OCI-LY3 (cell line): ENCODE measurements around the gene COX6B1.

ENCODE experiments used
- H2AFZ ChIP-seq: fragments of 200-600, 300-600 bp; shearing (Covaris generic); 2 replicates; pipeline ENCODE4 v1.6.0; 2014; ENCODE audit warnings: antibody characterized with exemption, low read depth, low read length
- H3K27ac ChIP-seq: fragments of 200-600, 300-600 bp; sonication (generic); 2 replicates; pipeline ENCODE4 v1.5.1; 2014; ENCODE audit warnings: mild to moderate bottlenecking, low read length, moderate library complexity, mixed read lengths
- H3K27me3 ChIP-seq: fragments of 200-600, 300-600 bp; sonication (generic); 2 replicates; pipeline ENCODE4 v1.6.1; 2014; ENCODE audit warnings: low read depth, low read length, mixed read lengths
- H3K36me3 ChIP-seq: fragments of 200-600, 300-600 bp; sonication (generic); replicated peaks from 2 replicates; pipeline ENCODE3; 2014; ENCODE audit warnings: low read depth, low read length, mixed read lengths
- H3K4me1 ChIP-seq: fragments of 300-600, 200-600 bp; sonication (generic); 2 replicates; pipeline ENCODE4 v1.6.1; 2014; ENCODE audit warnings: low read length, mixed read lengths
- H3K4me2 ChIP-seq: fragments of 200-600, 300-600 bp; sonication (generic); 2 replicates; pipeline ENCODE4 v1.6.1; 2014; ENCODE audit warnings: low read length, mixed read lengths
- H3K4me3 ChIP-seq: fragments of 300-600, 200-600 bp; sonication (generic); 2 replicates; pipeline ENCODE4 v1.5.1; 2014; ENCODE audit warnings: antibody characterized with exemption, mild to moderate bottlenecking, low read length, moderate library complexity
- H3K79me2 ChIP-seq: fragments of 300-600, 200-600 bp; shearing (Covaris generic); 2 replicates; pipeline ENCODE4 v1.6.1; 2014; ENCODE audit warnings: mild to moderate bottlenecking, low read length, mixed read lengths
- H3K9ac ChIP-seq: fragments of 300-600, 200-600 bp; shearing (Covaris generic); 2 replicates; pipeline ENCODE4 v1.6.0; 2014; ENCODE audit warnings: mild to moderate bottlenecking, low read length, moderate library complexity
- H3K9me3 ChIP-seq: fragments of 200-600, 300-600 bp; shearing (Covaris generic); 2 replicates; pipeline ENCODE4 v1.6.1; 2014; ENCODE audit warnings: low read length, mixed read lengths; ENCODE audit not compliant: insufficient read depth
- H4K20me1 ChIP-seq: fragments of 200-600, 300-600 bp; sonication (generic); 2 replicates; pipeline ENCODE4 v1.6.1; 2016; ENCODE audit warnings: low read length, mixed read lengths; ENCODE audit not compliant: insufficient read depth
- EZH2phosphoT487 ChIP-seq: fragments of 200-600 bp; shearing (Covaris generic); IDR thresholded peaks from 2 replicates; pipeline ENCODE4 v1.6.1; 2018; ENCODE audit warnings: antibody characterized with exemption, mixed run types, low read depth
- TF ChIP-seq, protein P1 (sequence below): fragments of 200-600, 300-600 bp; sonication (generic); IDR thresholded peaks from 2 replicates; pipeline ENCODE4 v1.5.1; 2014; ENCODE audit warnings: antibody characterized with exemption, low read length, low read depth

The COX6B1 gene

DNA sequence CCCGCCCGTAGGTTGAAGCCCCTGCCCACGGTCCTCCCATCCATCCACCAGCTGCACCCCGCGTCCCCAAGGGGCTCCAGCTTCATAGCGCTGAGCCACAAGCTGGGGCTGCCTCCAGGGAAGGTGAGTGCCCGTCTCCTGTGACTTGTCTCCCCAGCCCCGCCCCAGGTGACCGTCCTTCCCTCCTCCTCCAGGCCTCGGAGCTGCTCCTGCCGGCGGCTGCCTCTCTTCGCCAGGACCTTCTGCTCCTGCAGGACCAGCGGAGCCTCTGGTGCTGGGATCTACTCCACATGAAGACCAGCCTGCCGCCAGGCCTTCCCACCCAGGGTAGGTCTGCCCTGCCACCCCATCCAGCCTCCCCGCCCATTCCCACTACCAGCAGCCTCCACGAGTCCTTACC is 28.1 kb upstream of the COX6B1 start:
- H3K27ac ChIP-seq = no peak overlapping the region
- no peaks in the 10 kb centered on the region for H3K27me3 ChIP-seq
- H3K4me1 ChIP-seq = peaks cover 6% of the 10 kb centered on the region; the same call in 1 of the 2 replicates
- no peak overlapping the region for H3K4me3 ChIP-seq
- H3K4me2 ChIP-seq = no peak overlapping the region
- H3K9ac ChIP-seq = no peak overlapping the region
- peaks cover 38% of the 10 kb centered on the region for H3K36me3 ChIP-seq
- no peaks in the 10 kb centered on the region for H4K20me1 ChIP-seq
- no peaks in the 10 kb centered on the region for H3K9me3 ChIP-seq
- H2AFZ ChIP-seq = no peak overlapping the region
- TF ChIP-seq EZH2phosphoT487 = no peak
- TF ChIP-seq, protein P1, sequence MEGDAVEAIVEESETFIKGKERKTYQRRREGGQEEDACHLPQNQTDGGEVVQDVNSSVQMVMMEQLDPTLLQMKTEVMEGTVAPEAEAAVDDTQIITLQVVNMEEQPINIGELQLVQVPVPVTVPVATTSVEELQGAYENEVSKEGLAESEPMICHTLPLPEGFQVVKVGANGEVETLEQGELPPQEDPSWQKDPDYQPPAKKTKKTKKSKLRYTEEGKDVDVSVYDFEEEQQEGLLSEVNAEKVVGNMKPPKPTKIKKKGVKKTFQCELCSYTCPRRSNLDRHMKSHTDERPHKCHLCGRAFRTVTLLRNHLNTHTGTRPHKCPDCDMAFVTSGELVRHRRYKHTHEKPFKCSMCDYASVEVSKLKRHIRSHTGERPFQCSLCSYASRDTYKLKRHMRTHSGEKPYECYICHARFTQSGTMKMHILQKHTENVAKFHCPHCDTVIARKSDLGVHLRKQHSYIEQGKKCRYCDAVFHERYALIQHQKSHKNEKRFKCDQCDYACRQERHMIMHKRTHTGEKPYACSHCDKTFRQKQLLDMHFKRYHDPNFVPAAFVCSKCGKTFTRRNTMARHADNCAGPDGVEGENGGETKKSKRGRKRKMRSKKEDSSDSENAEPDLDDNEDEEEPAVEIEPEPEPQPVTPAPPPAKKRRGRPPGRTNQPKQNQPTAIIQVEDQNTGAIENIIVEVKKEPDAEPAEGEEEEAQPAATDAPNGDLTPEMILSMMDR = no peak
- no peaks in the 10 kb centered on the region for H3K79me2 ChIP-seq

GRCh38 chr19:35621708-35622107 is 26.4 kb upstream of the COX6B1 start:
- no peaks in the 10 kb centered on the region for H3K27me3 ChIP-seq
- H2AFZ ChIP-seq = no peak overlapping the region
- no peaks in the 10 kb centered on the region for H4K20me1 ChIP-seq
- H3K79me2 ChIP-seq = no peaks in the 10 kb centered on the region
- TF ChIP-seq, protein P1 = no peak
- no peak for TF ChIP-seq EZH2phosphoT487
- H3K27ac ChIP-seq = no peak overlapping the region
- no peak overlapping the region for H3K4me2 ChIP-seq
- no peak overlapping the region for H3K9ac ChIP-seq
- peaks cover 30% of the 10 kb centered on the region for H3K36me3 ChIP-seq
- H3K4me1 ChIP-seq = peaks cover 6% of the 10 kb centered on the region; the same call in 1 of the 2 replicates
- H3K4me3 ChIP-seq = no peak overlapping the region
- H3K9me3 ChIP-seq = no peaks in the 10 kb centered on the region

GRCh38 chr19:35622750-35623149 is 25.4 kb upstream of the COX6B1 start:
- Histone ChIP-seq H3K36me3 (peaks cover 26% of the 10 kb centered on the region), H3K9me3 (no peaks in the 10 kb centered on the region), H2AFZ (no peak overlapping the region), H3K4me2 (no peak overlapping the region), H3K4me1 (peaks cover 6% of the 10 kb centered on the region; the same call in 1 of the 2 replicates), H3K27me3 (no peaks in the 10 kb centered on the region), H4K20me1 (no peaks in the 10 kb centered on the region), H3K4me3 (no peak overlapping the region), H3K79me2 (no peaks in the 10 kb centered on the region), H3K27ac (no peak overlapping the region), H3K9ac (no peak overlapping the region)
- TF ChIP-seq, protein P1 = no peak
- no peak for TF ChIP-seq EZH2phosphoT487

- TF ChIP-seq EZH2phosphoT487 = no peak
- TF ChIP-seq, protein P1 = no peak
- H3K79me2 ChIP-seq = no peaks in the 10 kb centered on the region
- H3K36me3 ChIP-seq = peaks cover 23% of the 10 kb centered on the region
- no peak overlapping the region for H3K4me2 ChIP-seq
- no peak overlapping the region for H3K9ac ChIP-seq
- no peaks in the 10 kb centered on the region for H3K9me3 ChIP-seq
- H3K27ac ChIP-seq = no peak overlapping the region
- H3K27me3 ChIP-seq = no peaks in the 10 kb centered on the region
- H3K4me3 ChIP-seq = no peak overlapping the region
- no peaks in the 10 kb centered on the region for H4K20me1 ChIP-seq
- peaks cover 6% of the 10 kb centered on the region; the same call in 1 of the 2 replicates for H3K4me1 ChIP-seq
- no peak overlapping the region for H2AFZ ChIP-seq
Measured at GRCh38 chr19:35623327-35624010, 24.7 kb upstream of the COX6B1 start.
